A204.1 (cell line): ENCODE data around the gene RAB5B.
"Not testable (repeated sequence)": the region's sequence is repeated elsewhere in the genome, so short reads cannot be mapped to it uniquely, and the experiment has no call there.

Experiments
- FAIRE-seq: peaks from 2 replicates; lab custom pipeline; 2012; peaks lifted over from hg19 to GRCh38; lab: Jason Lieb, UNC

RAB5B gene

DNA sequence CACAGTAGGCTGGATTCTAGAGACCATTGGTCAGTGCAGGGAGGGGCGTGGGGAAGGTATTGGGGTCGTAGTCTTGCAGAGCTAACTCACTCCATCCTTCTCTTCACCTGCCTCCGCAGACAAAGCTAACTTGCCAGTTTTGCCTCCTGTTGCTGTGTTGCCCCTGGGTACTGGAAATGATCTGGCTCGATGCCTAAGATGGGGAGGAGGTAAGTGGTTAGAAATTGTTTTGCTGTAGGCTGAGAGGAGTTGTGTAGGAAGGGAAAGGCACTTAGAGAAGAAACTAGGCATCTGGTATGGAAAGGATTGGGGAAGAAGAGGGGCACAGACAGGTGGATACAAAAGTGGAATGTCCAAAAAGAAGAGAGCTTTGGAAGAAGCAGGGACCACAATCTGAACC is 31.8 kb upstream of the RAB5B start:
- FAIRE-seq: no peak

DNA sequence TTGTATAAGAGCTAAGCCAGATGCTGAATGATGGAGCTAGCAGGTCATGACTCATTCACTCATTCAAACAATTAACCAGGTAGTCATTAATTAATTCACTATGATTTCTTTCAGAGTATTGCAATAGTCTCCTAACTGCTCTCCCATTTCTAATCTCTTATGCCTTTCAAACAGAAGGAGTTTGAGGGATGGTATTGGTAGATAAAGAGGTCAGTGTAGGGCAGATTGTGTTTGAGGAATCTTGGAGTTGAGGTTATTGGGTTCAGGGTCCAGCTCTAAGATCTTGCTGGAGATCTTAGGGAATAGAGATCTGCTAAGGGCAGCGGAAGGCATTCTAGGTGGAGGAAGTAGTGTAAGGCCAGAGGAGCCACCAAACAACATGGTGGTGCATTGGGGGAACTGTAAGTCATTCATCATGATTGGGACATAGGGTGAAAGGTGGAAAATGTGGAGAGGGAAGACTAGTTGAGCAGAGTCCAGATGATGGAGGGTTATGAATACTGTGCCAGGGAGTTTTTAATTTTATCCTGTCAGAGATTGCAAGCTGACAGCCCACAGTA is 31.2 kb upstream of the RAB5B start:
- FAIRE-seq: no peak

DNA sequence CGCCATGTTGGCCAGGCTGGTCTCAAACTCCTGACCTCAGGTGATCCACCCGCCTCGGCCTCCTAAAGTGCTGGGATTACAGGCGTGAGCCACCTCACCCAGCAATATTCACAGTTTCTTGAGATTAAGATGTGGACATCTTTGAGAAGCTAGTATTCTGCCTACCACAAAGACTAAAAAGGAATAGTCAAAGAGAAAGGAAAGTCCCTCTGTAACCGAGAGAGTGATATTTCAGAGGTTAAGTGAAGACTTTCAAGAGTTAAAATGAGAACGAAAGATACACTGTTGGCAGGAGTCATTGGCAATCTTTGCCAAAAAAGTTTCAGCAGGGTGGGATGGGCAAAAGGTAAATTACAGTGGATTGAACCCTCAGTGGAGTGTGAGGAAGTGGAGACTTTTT is 27.3 kb upstream of the RAB5B start:
- no peak for FAIRE-seq

DNA sequence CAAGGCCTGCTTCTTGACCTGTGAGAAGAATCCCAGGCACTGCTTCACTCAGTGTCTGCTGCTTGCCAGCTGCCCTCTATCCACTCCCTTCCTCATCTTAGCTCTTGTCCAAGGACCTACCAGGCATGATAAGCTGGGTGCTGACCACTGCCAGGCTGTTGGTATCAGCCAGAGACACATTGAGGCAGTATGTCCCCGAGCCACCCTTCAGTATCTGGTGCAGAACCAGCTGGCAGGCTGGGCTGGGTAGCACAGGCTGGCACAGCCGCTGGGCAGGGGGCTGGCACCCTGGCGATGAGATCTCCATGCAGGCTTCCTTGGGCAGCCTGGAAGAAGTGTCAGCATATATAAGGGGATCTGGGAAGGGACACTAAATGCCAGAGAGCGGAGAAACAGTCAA is 18.5 kb upstream of the RAB5B start:
- FAIRE-seq: no peak

DNA sequence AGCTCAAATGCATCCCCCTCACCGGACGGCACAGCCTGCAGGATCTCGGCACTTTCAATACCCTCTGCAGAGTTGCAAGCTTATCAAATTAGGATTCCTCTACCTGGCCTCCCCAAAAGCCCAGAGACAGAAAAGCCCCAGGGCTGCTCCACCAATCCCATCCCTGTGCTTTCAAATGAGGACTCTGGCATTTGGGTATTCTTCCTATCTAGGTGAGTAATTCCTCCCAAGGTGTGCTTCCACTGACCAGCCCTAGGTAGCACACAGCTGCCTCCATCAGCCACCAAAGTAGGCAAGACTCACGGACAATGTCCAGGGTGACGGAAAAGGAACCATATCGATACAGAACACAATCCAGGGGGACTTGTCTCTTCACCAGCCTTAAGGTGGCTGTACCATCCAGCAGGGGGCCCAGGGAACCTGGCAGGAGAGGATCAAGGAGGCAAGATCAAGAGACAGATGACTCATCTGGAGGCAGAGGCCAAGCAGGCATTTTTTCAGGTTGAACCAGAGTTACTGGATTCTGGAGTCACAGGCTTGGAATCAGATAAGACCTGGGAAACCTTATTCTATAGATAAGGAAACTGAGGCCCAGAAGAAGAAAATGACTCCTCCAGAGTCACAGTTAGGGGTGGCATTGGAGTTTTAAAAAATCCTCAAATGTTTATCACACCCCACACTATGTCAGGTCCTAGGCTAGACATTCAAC is 17.9 kb upstream of the RAB5B start:
- no peak for FAIRE-seq

DNA sequence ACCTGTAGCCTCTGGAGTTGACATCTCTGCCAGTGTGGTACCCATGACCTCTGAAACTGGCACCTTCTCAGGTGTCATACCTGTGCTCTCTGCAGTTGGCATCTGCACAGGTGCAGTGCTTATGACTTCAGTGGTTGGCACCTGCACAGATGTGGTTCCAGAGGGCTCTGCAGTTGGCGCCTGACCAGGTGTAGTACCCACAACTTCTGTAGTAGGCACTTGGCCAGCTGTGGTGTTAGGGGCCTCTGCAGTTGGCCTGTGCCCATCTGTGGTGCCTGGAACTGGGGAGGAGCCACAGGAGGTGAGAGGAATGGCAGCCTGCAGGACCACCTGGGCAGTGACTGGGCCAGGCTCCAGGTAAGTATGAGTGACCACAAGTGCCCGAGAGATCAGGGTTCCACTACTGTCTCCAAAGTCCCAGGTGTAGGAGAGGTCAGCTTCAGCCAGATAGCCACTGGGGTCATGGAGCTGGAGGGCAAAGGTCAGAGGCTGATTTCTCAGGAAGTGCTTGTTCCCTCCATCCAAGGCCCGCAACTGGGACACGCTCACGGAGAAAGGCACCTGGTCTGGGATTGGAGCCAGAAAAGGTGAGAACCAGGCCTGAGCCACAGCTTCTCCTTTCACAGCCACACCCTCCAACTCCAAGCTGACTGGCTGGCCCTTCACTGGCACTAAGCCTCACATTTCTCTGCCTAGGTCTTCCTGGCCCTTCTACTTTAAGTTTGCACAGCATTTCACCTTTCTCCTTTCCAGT is 16.6 kb upstream of the RAB5B start:
- FAIRE-seq: no peak

DNA sequence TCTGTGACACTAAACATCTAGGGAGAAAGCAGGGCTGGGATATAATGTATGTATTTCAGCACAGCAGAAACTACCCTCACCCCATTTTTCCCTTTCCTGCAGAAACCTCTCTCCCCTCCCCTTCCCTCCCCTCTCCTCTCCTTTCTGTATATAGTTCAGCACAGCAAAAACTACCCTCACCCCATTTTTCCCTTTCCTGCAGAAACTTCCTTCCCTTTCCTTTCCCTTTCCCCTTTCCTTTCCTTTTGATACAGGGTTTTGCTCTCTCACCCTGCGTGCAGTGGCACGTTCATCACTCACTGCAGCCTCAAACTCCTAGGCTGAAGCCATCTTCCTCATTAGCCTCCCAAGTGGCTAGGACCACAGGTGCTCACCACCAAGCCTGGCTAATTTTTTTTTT is 10.1 kb upstream of the RAB5B start:
- FAIRE-seq: no peak

DNA sequence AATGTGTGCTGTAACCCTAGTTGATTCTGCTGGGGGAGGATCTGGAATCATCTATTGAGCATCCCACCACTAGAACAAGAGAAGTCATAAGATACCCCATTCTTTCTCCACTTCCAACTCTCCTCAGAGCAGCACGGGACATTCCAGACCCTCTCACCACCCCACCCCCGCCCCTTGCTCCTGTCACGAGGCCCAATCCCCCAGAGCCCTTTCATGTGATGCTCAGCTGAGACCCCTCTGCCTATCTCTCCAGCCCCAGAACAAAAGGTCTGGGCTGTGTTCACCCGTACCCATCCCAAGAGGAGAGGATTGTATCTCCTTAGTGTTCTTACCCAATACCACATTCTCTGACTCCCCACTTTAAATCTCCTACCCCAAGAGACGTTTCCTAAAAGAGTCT is 8.6 kb upstream of the RAB5B start:
- FAIRE-seq: no peak

DNA sequence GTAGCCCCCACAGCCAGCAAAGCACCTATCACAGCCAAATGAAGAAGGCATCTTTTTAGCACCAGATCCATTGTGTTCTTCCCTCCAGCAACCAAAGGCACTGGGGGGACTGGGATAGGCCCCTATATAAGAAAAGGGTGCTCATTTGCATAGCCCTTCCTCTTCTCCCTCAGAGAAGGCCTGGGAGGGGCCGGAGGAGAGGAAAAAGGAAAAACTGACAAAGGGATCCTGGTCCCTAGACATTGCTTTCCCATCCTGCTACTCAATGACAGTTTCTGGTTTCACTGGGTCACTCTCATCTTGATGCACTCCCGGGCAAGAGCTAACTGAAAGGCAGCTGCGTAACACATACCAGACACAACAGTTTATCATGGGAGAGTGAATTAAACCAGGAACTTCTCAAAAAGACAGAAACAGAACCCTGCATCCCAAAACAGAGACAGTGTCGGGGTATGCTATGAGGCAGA is 7.9 kb upstream of the RAB5B start, which contains the start of gene PMEL:
Gene PMEL, minus strand, starts transcription at position 102 of the 467 bp plus-strand sequence. Its CDS starts 31 bp downstream, at position 71.
- FAIRE-seq: no peak

DNA sequence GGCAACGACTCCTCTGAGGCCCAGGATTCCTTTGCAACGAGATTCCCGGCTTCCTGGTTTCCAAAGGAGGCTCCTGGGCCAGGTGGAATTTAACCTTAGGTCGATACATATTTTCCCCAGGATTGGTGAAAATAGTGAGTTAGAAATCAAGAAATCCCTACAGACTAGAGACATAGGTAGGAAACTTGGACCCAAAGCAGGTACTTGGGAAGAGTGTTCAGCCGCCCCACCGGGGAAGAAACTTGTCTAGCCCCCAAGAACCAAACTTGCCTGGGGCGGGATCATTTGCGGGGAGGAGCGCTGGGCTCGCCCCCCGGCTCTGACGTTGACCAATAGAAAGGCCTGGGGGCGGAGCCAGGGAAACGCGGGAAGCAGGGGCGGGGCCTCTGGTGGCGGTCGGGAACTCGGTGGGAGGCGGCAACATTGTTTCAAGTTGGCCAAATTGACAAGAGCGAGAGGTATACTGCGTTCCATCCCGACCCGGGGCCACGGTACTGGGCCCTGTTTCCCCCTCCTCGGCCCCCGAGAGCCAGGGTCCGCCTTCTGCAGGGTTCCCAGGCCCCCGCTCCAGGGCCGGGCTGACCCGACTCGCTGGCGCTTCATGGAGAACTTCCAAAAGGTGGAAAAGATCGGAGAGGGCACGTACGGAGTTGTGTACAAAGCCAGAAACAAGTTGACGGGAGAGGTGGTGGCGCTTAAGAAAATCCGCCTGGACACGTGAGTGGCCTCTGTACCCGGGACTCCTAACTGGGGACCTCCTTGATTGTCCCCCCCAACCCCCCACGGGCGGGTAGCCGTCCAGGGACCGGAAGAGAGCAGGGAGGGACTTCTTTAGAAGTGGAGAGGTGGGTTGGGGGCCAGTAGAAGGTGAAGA is 7.2 kb upstream of the RAB5B start, which contains the start of gene CDK2:
Gene CDK2, plus strand, starts transcription at position 423 of the 874 bp plus-strand sequence. Its CDS starts 179 bp downstream, at position 602.
- no peak for FAIRE-seq

DNA sequence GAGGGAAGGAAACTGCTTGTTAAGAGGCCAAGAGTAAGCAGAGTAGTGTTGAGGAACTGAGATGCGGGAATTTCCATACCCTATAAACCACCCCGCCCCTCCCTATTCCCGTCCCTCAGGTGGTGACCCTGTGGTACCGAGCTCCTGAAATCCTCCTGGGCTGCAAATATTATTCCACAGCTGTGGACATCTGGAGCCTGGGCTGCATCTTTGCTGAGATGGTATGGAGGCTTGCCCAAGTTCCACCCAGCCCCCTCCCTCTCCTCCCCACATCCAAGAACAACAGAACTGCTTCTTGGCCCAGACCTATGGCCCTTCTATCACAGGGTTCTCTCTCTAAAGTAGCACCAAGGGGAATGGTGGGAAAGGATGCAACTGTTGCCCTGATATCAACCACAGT is 4.5 kb upstream of the RAB5B start:
- FAIRE-seq: no peak

DNA sequence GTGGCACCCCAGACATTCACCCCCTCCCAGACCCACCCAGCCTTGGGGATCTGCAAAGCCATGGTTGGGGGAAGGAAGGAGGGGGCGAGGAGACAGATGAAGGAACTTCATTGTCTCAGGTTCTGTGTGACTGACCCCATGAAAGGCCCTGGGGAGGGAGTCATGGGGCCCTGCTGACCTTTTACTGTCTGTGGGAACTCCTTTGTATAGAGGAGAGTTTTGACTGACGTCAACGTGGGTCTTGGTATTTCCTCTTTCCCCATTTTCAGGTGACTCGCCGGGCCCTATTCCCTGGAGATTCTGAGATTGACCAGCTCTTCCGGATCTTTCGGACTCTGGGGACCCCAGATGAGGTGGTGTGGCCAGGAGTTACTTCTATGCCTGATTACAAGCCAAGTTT is 3.1 kb upstream of the RAB5B start:
- no peak for FAIRE-seq

DNA sequence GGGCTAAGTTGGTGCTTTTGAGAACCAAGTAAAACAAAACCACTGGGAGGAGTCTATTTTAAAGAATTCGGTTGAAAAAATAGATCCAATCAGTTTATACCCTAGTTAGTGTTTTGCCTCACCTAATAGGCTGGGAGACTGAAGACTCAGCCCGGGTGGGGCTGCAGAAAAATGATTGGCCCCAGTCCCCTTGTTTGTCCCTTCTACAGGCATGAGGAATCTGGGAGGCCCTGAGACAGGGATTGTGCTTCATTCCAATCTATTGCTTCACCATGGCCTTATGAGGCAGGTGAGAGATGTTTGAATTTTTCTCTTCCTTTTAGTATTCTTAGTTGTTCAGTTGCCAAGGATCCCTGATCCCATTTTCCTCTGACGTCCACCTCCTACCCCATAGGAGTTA is 1.8 kb upstream of the RAB5B start:
- FAIRE-seq: no peak

DNA sequence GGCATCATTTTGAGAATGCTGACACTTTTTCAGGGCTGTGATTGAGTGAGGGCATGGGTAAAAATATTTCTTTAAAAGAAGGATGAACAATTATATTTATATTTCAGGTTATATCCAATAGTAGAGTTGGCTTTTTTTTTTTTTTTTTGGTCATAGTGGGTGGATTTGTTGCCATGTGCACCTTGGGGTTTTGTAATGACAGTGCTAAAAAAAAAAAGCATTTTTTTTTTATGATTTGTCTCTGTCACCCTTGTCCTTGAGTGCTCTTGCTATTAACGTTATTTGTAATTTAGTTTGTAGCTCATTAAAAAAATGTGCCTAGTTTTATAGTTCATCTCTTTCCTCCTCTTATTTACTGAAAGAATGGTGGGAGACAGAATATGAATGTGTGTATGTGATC is 1.4 kb upstream of the RAB5B start:
- FAIRE-seq: no peak

DNA sequence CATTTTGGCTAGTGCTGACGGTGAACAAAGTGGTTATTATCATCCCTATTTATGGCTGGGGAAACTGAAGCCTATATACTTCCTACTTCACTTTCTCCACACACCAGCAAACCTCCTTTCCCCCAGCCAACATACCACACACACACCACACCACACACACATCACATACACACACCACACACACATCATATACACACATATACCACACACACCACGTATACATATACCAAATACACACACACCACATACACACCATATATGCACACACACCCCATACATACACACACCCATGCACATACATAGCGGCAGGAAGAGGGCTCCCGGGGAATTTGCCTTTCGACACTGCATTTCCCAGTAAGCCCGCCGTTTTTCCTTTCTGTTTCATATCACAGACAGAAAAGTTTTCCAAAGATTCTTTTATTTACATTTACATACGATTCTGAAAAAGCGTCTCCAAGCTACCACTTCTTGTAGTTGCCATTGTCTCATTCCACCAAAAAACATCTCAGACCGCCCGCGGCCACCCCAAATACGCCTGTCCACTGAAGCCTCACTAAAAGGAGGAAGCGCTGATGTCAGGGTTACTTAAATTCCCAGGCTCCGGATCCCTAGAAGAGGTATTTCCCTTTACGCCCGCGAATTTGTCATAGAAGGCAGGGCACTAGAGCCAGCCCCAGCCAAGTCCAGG is 823 bp upstream of the RAB5B start:
- FAIRE-seq: no peak

DNA sequence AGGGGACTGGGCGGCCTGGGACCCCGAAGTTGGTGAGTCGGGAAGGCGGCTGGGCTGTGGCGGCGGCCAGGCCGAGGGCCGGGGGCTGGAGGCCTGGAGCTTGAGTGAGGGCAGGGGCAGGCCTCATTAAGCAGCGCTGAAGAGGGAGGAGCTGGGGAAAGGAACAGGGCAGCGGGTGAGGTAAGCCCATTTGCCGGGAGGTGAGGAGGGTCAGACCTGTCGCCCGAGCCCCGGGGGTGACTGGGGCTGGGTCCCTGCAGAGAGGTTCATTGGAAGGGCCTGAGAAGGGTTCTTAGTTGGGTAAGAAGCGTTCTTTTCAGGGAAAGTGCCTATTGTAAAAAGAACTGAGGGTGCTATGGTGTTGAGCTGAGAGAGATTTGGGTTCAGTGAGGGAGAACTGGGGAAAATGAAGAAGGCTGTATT is 441 bp downstream of the RAB5B start:
- FAIRE-seq: no peak

DNA sequence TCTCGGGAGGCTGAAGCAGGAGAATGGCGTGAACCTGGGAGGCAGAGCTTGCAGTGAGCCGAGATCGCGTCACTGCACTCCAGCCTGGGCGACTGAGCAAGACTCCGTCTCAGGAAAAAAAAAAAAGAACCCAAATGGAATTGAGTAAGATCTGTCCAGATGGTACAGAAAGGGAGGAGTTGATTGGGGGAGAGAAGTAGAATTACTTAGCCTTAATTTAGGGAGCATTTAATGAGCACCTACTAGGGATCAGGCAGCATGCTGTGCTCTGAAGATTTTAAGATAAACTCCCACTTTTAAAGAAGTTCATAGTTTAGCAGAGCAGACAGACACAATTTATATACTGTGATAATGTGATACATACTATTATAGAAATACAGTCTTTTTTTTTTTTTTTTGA is 4.5 kb downstream of the RAB5B start:
- no peak for FAIRE-seq

DNA sequence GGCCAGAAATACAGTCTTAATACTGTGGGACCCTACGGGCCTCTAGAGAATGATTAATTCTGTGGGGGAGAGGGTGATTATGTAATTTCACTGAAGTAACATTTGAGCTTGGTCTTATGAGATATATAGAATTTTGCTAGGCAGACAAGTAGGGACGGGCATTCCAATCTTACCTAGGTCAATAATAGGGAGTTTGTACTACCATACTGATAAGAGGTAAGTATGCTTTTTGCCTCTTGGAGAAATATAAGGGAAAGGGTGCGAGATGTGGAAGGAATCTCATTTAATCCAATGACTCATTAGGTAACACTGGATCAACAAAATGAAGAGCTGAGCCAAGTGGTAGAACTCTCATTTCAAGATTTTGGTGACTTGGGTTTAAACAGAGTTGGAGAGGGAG is 5.2 kb downstream of the RAB5B start:
- no peak for FAIRE-seq

DNA sequence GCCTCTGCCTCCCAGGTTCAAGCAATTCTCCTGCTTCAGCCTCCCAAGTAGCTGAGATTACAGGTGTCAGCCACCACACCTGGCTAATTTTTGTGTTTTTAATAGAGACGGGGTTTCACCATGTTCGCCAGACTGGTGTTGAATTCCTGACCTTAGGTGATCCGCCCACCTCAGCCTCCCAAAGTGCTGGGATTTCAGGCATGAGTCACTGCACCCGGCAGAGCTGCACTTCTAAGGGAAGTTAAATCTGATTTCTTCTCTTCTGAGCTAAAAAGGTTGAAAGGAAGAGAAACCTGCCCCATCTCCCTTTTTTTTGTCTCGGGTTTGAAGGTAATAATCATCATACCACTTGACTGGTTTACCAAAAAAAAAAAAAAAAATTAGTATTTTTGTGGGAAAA is 8.0 kb downstream of the RAB5B start:
- not testable (repeated sequence) for FAIRE-seq

DNA sequence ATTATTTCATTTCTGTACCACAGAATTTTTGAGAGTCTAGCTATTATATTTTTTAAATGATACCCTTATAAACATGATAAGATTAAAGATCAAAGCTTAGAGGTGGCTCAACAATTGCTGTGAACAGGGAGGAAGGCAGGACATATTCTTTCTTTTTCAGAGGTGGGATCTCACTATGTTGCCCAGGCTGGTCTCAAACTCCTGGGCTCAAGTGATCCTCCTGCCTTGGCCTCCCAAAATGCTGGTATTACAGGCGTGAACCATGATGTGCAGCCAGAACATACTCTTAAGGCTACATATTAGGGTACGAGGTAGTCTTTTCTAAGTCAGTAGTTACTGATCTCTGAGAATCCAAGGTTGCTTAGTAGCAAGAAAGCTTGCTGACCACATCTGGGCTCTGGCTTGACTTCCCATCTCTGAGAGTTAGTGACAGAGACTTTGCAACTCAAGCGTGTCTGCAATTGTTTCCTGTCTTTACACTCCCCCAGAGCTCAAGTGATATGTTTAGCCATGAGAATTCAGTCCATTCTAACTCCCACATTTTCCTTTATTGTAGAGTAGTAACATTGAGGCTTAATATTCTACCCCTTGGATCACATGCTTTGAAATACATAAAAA is 8.6 kb downstream of the RAB5B start:
- no peak for FAIRE-seq

DNA sequence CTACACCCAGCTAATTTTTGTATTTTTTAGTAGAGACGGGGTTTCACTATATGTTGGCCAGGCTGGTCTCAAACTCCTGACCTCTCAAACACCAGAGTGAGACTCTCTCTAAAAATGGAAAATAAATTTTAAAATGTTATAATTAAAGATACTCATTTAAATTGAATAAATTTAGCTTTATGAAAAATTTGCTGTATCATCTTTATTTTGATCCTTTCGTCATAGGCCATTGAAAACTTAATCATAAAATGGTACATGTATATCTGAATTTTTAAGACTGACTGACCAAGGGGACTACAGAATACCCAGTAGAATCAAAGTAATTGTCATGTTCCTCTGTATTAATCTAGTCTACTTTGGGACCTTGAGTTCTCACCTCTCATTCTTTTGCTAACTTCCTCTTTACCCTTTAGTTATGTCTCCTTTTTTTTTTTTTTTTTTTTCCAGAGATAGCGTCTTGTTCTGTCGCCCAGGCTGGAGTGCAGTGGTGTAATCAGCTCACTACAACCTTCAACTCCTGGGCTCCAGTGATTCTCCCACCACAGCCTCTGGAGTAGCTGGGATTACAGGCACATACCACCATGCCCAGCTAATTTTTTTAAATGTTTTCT is 9.5 kb downstream of the RAB5B start:
- no peak for FAIRE-seq
